Stimulated activated CD4-positive, alpha-beta T cell treated with anti-CD3 and anti-CD28 coated beads, Interleukin-12 subunit alpha, Interleukin-12 subunit beta, amount 100 ng/mL, for 48 hours (primary cell): Measurements from ENCODE around the gene CREB5.

ENCODE experiments used
- DNase-seq, 3 donors: peaks; one replicate each; pipeline ENCODE4 v3.0.0-alpha.2; 2020; ENCODE audit warnings: low read depth in 2 of 3, low spot score in 1 of 3

The CREB5 gene

DNA sequence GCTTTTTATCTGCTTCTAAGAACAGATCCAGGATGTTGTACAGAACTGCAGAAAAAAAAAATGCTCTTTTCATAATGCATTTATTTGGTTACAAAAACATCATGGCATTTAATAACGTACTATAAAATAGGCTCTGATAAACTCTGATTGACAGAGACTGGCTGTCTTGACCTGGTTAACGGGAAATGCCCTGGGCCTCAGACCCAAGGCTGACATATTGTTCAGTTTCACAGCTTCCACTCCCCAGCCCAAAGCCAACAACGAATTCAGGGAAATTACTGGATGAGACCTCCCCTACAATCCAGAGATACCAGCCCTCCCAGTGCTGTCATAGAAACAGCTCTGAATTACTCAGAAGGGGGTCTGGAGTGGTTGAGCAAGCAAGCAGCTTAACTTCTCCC lies 260.1 kb downstream of the CREB5 start:
- DNase-seq, result no peak

DNA sequence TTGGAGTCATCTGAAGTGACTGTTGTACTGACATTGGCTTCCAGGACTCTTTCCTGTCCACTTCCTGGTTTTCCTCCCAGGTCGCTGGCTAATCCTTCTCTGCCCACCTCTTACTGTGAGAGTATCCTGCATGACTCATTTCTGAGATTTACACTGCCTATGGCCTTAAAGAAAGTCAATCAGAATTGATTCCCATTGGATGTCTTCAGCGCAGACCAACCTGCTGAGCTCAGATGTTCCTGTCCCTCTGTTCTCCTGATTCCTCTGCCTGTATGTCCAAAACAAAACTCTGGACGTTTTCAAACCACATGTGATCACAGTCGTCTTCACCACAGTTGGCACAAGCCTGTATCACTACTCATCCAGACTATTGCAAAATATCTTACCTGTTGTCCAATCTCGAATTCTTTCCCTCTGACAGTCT lies 262.1 kb downstream of the CREB5 start:
- DNase-seq, result no peak

DNA sequence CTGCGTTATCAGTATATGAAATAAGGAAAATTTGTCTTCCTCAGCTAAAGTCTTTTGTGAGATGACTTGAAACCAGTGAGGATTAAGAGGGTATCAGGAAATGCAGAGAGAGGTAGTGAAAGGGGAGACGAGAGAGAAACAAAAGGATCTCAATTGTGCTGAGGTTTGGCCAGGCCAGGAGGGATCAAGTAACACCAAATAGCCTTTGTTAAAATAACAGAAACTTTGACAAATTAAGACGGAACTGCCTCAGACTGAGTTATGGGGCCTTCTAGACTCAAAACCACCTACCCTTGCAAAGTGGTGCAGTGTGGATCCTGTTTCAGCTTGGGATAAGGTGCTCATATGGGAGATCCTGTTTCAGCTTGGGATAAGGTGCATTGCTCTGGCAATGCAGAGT lies 263.1 kb downstream of the CREB5 start:
- DNase-seq, result no peak

DNA sequence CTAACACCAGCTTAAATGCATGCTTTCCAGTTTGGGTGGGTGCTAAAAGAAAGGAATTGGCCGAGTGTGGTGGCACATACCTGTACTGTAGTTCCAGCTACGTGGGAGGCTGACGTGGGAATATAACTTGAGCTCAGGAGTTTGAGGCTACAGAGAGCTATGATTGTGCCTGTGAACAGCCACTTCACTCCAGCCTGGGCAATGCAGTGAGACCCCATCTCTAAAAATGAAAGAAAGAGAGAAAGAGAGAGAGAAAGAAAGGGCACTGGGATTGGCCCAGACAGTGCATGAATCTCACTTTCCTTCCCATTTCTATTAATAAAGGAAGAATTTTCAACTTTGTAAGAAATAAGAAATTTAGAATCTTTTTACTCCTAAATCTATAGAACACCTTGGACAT lies 265.4 kb downstream of the CREB5 start:
- DNase-seq, result no peak

DNA sequence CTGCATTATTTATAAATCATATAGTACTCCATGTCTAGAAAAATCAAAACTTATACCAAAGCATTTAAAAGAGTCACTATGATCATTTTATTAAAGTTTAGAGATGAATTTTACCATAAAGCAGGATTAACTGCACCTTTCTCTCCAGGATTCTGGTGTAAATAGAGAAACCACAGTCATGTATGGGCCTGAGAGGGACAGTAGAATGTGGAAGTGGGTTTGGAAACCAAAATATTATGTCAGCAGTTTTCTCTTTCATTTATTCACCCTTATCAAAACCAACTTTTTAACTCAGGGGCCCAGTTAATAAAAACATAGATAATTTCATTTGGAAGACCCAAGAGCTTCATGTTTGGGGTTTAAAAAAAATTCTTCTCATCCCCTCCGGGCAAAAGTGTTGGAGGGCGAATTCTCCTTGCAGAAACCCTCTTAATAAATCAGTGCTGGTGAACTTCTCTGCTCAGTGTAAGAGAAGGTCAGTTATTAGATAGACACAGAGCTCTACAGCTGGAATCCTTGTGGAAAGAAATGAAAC lies 266.2 kb downstream of the CREB5 start:
- no peak for DNase-seq

DNA sequence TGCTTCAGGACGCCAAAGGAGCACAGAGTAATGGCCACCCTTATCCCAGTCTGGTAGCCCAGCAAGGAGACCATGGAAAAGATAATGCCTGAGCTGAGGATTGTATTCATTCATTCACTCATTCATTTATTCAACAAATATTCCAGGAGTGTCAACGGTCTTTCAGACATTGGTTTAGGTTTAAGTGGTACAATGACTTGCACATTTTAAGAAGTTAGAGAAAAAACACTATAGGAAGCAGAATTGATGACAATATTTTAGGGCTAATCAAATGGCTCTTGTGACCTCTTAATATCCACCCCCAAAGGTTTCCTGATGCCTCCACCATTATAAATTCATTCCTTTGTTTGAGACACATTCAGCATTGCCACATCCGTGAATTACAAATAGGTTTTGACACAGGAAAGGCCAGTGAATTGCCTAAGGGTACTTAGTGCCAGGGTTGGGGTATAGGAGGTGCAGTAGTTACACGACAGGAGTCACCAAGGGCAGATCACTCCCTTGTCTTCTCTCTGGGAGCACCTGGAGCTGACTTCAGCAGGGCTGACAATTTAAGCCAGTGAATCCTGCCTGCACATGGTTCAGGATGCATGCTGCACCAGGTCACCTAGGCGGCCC lies 269.5 kb downstream of the CREB5 start:
- DNase-seq, result no peak

DNA sequence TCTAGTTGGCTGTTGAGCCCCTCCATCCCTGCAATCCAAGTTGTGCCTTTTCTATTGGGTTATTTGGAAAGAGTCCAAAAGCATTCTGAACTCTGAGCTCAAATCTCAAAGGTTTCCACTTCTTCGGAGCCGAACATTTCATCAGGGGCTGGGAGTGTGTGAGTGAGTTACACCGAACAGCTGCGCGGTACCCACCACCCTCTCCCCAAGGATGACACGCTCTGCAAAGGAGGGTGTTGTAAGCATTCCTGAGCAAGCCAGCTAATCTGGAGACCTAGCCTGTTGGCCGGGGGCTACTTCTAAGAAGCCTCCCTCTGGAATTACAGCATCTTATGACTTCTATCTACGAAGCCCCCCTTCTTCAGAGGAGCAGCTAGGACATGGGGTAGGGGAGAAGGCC lies 270.5 kb downstream of the CREB5 start:
- no peak for DNase-seq

DNA sequence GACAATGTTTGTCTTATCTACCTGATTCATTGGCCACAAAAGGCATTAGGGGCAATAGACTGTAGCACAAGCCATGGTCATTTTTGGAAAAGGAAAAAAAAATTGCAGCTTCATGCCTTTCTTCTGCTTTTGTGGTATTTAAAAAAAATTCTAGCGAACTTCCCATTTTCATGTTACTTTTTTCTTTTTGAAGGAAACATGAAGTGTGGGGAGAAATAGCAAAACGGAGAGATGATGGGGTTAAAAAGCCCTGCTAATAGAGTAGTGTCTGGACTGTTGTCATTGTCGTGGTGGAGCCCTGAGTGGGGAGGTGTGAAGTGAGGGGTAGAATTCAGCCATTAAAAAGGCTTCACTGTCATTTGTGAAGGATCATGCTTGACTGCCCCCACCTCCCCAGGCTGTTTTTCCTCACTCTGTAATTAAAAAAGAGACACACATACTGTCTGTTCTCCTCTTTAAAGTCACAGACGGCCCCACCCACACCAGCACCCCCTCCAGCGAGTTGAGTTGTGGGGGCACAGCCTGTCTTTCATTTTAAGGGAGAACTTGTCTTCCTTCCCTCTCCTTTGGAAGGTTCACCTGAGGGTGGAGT lies 272.4 kb downstream of the CREB5 start:
- DNase-seq, result no peak

DNA sequence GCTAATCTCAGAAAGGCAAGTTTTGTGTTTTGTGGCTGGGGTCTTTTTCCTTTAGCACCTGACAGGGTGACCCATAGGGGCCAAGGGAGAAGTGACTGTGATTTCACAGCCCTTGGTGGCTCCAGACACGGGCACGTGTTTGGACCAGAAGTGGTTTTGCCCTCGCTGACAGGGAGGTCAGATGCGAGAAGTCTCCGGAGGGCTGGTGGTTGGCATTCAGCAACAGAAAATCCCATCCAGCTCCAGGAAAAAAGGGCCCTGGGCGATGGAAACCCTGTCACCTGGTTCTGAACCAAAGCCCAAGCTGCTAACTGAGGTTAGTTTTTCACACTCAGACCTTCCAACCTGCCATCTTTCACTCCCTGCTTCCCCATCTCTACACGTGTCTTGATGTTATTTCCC lies 272.9 kb downstream of the CREB5 start:
- no peak for DNase-seq

DNA sequence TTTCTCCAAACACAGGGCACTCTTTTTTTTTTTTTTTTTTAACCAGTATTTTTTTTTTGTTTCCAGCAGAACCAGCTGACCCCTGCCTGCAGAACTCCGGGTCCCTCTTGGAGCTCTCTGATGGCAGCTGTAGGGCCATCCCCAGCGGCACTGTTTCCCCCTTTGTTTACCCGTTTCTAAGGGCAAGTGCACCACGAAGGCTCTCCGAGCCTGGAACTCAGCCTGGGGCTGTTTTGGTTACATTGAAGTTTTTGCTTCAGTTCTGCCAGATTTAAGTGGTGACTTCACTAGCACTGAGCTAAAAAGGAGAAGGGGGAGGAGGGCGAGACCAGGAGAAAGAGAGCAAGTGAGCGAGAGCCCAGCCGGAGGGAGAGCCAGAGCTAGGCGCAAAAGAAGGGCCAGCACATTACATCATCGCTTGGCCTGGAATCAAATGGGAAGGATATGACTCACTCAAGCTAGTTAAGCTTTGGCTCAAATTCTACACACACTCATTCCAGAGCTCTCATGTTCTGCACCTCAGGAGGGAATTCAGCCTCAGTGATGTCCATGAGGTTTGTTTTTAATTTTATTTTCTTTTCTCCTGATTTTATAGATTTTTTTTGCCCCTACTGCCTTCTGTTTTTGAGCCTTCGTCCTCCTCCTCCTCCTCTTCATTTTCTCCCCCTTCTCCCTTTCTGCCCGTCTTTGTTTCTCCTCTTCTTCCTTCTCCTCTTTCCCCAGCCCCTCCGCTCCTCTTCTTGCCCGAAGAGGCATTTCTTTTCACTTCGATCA lies 273.5 kb downstream of the CREB5 start:
- no peak for DNase-seq

DNA sequence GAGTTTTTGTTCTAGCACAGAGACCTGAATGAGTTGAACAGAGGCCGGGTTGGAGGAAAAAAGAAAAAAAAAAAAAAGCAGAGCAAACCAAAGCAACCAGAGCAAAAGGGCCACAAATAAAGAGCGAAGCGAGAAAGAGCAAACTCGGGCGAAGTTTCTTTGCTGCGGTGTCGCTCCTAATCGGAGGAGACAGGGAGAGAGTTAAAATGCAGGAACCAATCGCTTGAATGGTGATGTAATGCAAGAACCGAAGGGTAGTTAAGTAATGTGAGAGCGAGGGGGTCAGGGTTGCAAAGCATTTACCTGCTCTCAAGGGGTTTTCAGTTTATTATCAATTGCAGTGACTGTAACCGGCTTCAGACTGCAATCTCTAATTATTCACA lies 274.1 kb downstream of the CREB5 start:
- no peak for DNase-seq

DNA sequence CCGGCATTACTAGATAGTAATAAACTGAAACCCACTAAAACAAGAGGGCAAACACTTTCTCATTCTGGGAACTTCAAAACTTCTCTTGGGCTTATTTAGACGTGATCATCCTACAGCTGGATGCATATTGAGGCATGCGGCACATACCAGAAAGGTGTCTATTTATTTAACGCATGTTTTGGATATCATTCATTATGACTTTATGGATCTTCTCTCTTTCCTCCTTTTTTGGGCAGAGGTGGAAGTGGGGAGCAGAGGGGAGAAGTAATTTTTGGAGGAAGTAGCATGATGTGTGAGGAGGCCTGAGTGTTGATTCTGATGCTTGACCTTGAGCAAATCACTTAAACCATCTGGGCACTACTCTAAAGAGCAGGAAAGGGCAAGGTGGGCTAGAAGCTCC lies 275.2 kb downstream of the CREB5 start:
- DNase-seq, result no peak

DNA sequence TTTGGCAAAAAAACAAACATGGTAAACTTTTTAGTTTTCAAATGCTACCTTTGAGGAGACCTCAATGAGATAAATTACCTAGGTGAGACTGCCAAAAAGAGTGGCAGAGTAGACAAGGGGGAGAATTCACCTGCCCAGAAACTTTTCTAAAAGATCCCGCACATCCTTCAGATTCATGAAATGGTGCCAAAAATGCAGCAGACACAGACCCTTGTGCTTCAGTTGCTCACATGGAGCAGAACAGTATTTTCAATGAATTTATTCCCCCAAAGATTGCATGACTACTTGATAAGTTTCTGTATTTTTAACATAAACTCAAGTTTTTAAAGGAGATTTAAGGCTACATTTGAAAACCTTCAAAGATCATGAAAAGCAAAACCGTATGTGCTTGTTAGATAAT lies 275.9 kb downstream of the CREB5 start:
- DNase-seq, result no peak

DNA sequence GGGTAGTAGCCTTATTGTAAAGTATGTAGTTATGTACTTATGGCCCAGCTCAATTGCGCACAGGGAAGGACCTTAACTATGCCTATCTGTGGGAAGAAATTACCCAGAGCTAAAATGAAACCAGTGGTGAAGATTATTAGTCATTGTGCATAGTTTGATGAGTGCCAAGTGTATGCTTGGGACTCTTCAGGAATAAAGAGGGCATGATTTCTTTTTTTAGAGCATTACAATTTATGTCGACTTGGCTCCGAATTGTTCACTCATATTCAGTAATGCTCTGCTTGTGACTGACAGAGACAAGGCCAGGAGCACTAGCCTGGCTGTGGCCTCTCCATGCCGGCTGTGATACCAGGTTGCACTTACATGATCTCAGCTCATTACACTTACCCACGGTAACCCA lies 276.3 kb downstream of the CREB5 start:
- DNase-seq, result no peak

DNA sequence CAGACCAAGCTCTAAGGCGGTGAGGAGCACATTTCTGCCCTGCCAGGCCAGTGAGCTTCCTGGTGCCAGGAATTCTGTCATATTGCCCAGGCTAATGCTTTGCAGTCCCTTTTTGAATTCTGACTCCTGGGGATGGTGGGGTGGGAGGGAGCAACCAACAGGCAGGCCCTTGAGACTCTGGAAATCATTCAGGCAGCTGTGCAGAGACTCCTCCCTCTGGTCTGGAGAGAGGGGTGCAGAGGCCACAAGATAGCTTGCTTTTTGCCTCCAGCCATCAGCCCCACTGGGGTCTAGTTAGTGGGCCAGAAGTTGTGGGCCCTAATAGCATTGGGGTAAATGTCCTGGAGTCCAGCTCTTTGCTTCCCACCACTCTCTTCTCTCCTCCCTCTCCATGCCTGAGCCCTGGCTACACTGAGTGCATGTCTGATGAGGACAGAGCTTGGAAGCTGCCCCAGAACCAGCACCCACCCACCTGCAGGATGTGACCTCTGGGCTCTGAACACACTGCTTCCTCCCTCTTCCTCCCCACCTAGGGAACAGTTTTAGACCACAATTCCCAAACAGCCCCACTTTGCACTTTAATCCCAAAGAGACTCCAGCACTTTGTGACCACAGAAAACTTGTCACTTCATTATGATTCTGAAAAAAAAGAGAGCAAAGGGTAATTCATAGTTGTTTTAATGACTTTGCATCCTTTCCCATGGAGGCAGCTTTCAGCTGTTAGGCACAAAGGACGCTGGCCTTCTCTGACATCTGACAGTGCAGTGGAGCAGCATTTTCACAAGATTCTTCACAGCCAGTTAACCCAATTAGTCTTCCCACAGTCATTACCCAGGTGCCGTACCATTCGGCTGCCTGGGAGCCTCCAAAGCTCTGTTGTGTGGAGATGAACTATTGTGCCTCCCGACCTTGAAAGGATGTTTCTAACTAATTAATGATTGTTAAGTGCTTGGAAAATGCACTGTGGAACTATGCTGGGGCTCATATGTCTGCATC lies 283.3 kb downstream of the CREB5 start:
- no peak for DNase-seq

DNA sequence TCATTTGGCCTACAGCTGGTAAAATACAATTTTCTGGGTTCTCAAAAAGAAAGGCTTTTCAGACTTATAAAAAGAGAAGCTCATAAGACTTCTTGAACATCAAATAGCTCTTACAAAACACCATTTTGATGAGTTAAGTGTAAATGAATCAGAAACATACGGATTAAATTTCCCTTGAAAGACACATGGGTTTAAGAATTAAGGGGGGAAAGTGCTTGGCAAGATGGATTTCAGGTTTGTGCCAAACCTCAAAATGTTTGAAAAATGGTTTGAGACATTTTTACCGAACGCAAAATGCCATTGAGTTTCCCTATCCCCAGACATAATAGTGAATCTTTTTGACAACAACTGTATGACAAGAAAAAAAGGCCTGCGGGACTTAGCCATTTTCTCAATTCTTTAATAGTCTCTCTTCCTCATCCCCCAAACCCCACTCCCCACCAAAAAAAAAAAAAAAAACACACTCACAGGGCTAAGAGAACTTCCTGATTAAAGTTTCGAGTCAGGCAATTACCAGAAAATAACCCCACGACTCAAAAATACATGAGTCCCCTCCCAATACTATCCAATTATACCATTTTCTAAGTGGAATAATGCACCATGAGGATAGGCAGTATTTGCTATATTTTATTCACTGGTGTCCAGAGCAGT lies 285.7 kb downstream of the CREB5 start:
- DNase-seq, result no peak

DNA sequence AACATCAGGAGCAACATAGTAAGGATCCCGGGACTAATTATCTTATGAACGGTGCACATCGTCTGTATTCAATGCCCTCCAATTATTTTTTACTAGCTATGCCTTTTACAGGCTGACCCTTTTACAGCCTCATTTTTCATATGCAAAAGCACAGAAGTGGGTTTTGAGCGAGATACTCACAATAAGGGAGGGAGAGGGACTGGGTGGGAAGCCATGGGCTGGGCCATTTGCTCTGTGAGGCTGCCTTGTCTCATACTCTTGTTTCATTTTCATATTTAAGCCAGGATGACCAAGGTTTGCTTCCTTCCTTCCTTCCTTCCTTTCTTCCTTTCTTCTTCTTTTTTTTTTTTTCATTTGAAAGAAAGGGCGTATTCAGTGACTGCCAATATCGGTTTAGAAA lies 286.5 kb downstream of the CREB5 start:
- no peak for DNase-seq

DNA sequence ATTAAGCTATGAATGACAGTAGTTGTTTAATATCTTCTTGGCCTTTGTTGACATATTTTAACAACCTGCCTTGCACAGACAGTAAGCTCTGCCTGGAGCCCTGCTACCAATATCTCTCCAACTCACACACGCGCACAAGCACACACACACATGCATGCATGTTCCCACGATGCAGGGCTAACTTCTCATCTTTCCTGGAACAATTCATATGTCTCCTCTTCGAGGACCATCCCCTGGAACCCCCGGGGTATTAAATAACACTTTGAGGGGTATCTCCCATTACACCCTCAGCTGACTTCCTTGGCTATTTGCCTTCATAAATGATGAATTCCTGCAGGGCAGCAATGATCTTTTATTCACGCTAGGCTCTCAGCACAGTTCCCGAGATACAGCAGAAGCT lies 287.8 kb downstream of the CREB5 start:
- no peak for DNase-seq

DNA sequence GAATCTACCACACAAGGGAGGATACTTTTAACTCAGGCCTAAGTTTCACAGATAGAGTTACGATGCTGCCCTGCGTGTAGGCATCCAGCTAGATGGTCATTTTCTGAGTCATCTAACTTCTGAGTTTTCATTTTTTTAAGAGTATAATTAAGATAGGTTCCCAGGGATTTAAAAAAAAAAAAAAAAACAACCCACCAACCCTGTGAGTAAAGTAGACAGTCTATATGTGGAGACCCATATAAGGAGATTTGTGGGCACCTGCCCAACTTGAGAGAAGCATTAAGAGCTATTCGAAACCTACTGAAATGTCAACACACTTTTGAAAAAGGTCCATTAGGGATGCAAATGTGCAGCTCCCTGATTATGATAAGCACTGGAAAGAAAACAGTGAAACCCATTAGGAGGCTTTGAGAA lies 288.5 kb downstream of the CREB5 start:
- no peak for DNase-seq

DNA sequence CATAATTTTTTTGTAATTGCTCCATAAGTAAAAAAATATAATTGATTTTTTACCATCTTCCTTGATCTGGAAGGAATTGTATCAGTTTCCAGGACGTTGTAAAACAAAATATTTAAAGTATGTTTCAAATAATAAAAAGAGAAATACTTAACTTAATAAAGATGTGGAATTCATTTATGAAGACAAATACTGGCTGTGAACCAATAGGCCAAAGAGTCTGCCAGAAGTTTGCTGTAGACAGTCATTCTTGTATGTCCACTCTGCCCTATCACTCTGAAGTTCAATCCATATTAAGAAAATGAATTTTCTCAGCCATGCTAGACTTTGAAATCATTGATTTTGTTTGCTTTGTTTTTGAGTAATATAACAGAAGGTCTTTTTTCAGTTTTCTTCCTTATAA lies 289.4 kb downstream of the CREB5 start:
- DNase-seq, result no peak

DNA sequence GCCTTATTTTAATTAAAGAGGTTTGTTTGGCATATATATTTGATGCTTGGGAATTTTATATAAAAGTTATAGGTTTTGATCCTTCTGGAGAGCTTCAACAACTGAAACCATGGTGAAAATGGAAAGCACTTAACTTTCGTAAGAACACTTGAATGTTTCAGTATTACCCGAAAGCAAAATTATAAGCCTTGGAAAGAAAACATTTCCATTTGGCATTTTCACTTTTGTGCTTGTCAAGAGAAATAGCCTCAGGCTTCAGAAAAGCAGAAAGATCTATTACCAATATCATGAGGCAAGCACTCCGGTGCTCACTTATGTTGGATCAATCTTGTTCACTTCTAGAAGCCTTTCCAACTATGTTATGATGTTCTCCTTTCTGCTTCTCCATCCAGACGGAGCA lies 289.9 kb downstream of the CREB5 start:
- no peak for DNase-seq
